IPS-18a (cell line): Measurements from ENCODE around the gene SPC24.

Source experiments
- H3K27ac ChIP-seq: one replicate; pipeline ENCODE4 v1.5.1; 2013; ENCODE audit warnings: low read length
- H3K27me3 ChIP-seq: one replicate; pipeline ENCODE4 v1.6.1; 2013; ENCODE audit warnings: mild to moderate bottlenecking, low read length; ENCODE audit not compliant: control insufficient read depth, insufficient read depth
- H3K36me3 ChIP-seq: one replicate; pipeline ENCODE4 v1.6.1; 2013; ENCODE audit warnings: low read depth, low read length; ENCODE audit not compliant: control insufficient read depth
- H3K4me1 ChIP-seq: one replicate; pipeline ENCODE4 v1.6.1; 2013; ENCODE audit warnings: low read depth, low read length; ENCODE audit not compliant: control insufficient read depth
- H3K4me3 ChIP-seq: one replicate; pipeline ENCODE4 v1.5.1; 2013; ENCODE audit warnings: low read length
- H3K9ac ChIP-seq: one replicate; pipeline ENCODE4 v1.6.1; 2013; ENCODE audit warnings: mild to moderate bottlenecking, low read length, moderate library complexity
- H3K9me3 ChIP-seq: one replicate; pipeline ENCODE4 v1.6.1; 2013; ENCODE audit warnings: low read depth, low read length; ENCODE audit not compliant: control insufficient read depth

The SPC24 gene, protein sequence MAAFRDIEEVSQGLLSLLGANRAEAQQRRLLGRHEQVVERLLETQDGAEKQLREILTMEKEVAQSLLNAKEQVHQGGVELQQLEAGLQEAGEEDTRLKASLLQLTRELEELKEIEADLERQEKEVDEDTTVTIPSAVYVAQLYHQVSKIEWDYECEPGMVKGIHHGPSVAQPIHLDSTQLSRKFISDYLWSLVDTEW

DNA sequence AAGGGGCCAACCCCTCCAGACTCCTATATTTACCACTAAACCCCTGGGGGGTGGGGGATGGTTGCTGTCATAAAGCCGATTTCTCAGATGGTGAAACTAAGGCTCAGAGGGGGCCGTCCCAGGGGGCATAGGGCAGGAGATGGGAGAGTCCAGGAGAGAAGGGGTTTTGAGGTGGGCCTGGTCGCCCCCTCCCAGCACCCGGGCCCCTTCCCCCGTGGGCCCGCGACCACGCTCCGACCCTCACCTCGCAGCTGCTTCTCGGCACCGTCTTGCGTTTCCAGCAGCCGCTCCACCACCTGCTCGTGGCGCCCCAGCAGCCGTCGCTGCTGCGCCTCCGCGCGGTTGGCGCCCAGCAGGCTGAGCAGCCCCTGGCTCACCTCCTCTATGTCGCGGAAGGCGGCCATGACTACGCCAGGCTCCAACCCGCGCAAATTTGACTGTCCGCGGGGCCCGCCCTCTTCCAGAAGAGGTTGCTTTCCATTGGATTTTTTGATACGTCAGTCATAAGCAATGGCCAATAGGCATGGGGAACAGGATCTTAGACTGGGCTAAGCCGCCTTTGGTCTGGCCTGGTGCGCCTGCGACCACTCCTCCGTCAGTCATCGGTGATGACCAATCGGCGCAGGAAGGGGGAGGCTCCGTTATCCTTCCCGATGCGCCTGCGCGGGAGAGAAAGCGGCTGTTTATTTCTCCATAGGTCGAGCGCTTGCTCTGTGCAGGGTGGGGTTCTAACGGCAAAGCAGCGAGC, at the start of gene SPC24:
TSS of gene SPC24 (minus strand) at position 410 of the 748 bp plus-strand sequence. CDS start at position 404, 6 bp downstream.
- Histone ChIP-seq H3K27me3 (no peaks in the 10 kb centered on the region), H3K4me3 (peak within 1 kb of the TSS; percentile 73), H3K36me3 (no peaks in the 10 kb centered on the region), H3K4me1 (peaks cover 4% of the 10 kb centered on the region), H3K9me3 (no peaks in the 10 kb centered on the region), H3K9ac (peak within 1 kb of the TSS; percentile 87), H3K27ac (no peak within 1 kb of the TSS)

- Histone ChIP-seq H3K27ac (no peak overlapping the region), H3K9ac (no peak overlapping the region), H3K27me3 (no peaks in the 10 kb centered on the region), H3K9me3 (no peaks in the 10 kb centered on the region), H3K4me3 (no peak overlapping the region), H3K36me3 (no peaks in the 10 kb centered on the region), H3K4me1 (no peaks in the 10 kb centered on the region)
Measured at GRCh38 chr19:11204943-11205349, 49.4 kb upstream of the SPC24 start.

DNA sequence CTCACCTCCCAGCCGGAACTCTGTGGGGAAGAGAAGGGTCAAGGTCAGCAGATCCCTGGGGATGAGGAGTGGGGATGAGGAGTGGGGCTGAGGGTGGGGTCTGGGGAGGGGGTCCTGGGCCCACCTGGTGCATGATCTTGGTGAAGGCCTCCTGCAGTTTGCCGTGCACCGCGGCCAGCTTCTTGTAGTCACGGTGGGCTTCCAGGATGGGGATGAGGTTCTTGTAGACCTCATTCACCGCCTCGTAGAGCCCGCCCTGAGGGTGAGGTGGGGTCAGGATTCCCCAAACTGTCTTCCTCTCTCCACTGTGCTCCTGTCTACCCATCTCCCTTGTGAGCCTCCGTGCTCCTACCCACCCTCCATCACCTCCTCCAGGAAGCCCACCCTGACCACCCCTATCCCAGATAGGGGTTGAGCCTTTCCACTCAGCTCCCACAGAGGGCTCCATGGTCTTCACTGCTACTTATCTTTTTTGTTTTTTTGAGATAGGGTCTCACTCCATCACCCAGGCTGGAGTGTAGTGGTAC, 48.6 kb upstream of the SPC24 start:
- H3K4me1 ChIP-seq: no peaks in the 10 kb centered on the region
- H3K9me3 ChIP-seq: no peaks in the 10 kb centered on the region
- H3K27ac ChIP-seq: no peak overlapping the region

GRCh38 chr19:11203194-11204075, 47.9 kb upstream of the SPC24 start:
- Histone ChIP-seq H3K9ac (no peak overlapping the region), H3K27ac (no peak overlapping the region), H3K9me3 (no peaks in the 10 kb centered on the region), H3K4me1 (no peaks in the 10 kb centered on the region), H3K27me3 (no peaks in the 10 kb centered on the region), H3K36me3 (no peaks in the 10 kb centered on the region), H3K4me3 (no peak overlapping the region)

More for the DNA sequence above, 48.6 kb upstream of the SPC24 start:
- Histone ChIP-seq H3K9ac (no peak overlapping the region), H3K36me3 (no peaks in the 10 kb centered on the region), H3K27me3 (no peaks in the 10 kb centered on the region), H3K4me3 (no peak overlapping the region)

GRCh38 chr19:11202488-11203193, 47.1 kb upstream of the SPC24 start:
- no peaks in the 10 kb centered on the region for H3K27me3 ChIP-seq
- no peaks in the 10 kb centered on the region for H3K4me1 ChIP-seq
- no peak overlapping the region for H3K4me3 ChIP-seq
- H3K36me3 ChIP-seq: no peaks in the 10 kb centered on the region
- no peak overlapping the region for H3K27ac ChIP-seq
- H3K9me3 ChIP-seq: no peaks in the 10 kb centered on the region
- H3K9ac ChIP-seq: no peak overlapping the region

- Histone ChIP-seq H3K4me1 (no peaks in the 10 kb centered on the region), H3K27me3 (no peaks in the 10 kb centered on the region), H3K4me3 (no peak overlapping the region), H3K36me3 (no peaks in the 10 kb centered on the region), H3K27ac (no peak overlapping the region), H3K9ac (no peak overlapping the region), H3K9me3 (no peaks in the 10 kb centered on the region)
Measured at GRCh38 chr19:11201791-11202190, 46.2 kb upstream of the SPC24 start.

- Histone ChIP-seq H3K9ac (no peak overlapping the region), H3K4me1 (no peaks in the 10 kb centered on the region), H3K27ac (no peak overlapping the region), H3K9me3 (no peaks in the 10 kb centered on the region), H3K27me3 (no peaks in the 10 kb centered on the region), H3K4me3 (no peak overlapping the region), H3K36me3 (no peaks in the 10 kb centered on the region)
Measured at GRCh38 chr19:11200931-11201330, 45.3 kb upstream of the SPC24 start.

DNA sequence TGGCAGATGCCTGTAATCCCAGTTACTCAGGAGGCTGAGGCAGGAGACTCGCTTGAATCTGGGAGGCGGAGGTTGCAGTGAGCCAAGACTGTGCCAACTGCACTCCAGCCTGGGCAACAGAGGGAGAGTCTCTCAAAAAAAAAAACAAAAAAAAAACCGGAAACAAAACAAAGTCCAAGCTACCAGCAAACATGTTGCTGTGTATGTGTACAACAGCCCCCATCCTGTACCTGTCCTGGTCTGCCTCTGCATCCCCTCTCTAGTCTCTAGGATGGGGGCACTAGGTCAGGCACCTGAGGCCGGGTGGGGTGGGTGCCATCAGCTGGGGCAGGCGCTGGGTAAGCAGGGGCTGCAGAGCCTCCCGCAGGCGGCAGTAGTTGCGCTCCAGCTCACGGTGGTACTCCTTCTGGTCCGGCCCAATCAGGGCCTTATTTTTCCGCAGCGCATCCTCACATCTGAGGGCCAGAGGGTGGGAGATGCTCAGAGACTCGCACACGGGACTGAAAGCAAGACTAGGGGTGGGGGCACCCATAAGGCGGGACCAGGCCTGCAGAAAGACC, 44.5 kb upstream of the SPC24 start:
- Histone ChIP-seq H3K4me1 (no peaks in the 10 kb centered on the region), H3K27me3 (no peaks in the 10 kb centered on the region), H3K36me3 (no peaks in the 10 kb centered on the region), H3K4me3 (no peak overlapping the region), H3K9ac (no peak overlapping the region), H3K9me3 (no peaks in the 10 kb centered on the region), H3K27ac (no peak overlapping the region)

- Histone ChIP-seq H3K27me3 (no peaks in the 10 kb centered on the region), H3K4me1 (no peaks in the 10 kb centered on the region), H3K36me3 (no peaks in the 10 kb centered on the region), H3K9me3 (no peaks in the 10 kb centered on the region), H3K4me3 (no peak overlapping the region), H3K27ac (no peak overlapping the region), H3K9ac (no peak overlapping the region)
Measured at GRCh38 chr19:11199517-11199916, 43.9 kb upstream of the SPC24 start.

- H3K27ac ChIP-seq: no peak overlapping the region
- no peaks in the 10 kb centered on the region for H3K27me3 ChIP-seq
- H3K4me1 ChIP-seq: no peaks in the 10 kb centered on the region
- H3K9me3 ChIP-seq: no peaks in the 10 kb centered on the region
- no peak overlapping the region for H3K9ac ChIP-seq
- H3K36me3 ChIP-seq: no peaks in the 10 kb centered on the region
- no peak overlapping the region for H3K4me3 ChIP-seq
Measured at GRCh38 chr19:11198769-11199424, 43.3 kb upstream of the SPC24 start.
